Stimulated activated CD4-positive, alpha-beta T cell treated with anti-CD3 and anti-CD28 coated beads, Interleukin-12 subunit alpha, Interleukin-12 subunit beta, amount 100 ng/mL, for 24 hours (primary cell): ENCODE measurements around the gene SLC16A2.
A peak's percentile ranks its signal among the peaks of the same experiment; 100 is the strongest.

ENCODE experiments used
- DNase-seq, 2 experiments: peaks; one replicate each; pipeline ENCODE4 v3.0.0-alpha.2; 2020; ENCODE audit warnings: low read depth in 2 of 2

Gene SLC16A2

GRCh38 chrX:74421036-74421739, at the start of gene SLC16A2:
Gene SLC16A2 (plus strand): TSS chrX:74421493. CDS start chrX:74421638, 145 bp downstream.
- DNase-seq: peak in 1 of 2 experiments; percentile 17

DNA sequence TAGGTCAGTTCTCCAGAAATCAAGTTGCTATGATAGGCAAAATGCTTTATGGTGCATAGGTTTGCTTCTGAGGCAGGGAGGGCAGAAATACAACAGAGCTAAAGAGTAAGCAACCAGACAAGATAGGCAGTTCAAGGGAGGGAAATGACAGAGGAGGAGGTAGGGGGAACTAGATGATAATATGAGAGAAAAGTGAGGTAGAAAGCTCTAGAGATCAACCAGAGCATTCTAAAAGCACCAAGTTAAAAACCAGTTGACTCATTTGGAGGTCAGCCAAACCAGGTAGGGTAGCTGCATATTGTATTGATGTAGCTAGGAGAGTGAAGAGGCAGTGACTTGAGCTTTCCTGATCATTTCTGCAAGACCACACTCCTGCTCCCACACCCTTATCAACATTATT, 49.0 kb upstream of the SLC16A2 start:
- DNase-seq: no peak

- DNase-seq: no peak
Measured at GRCh38 chrX:74377282-74377681, 44.0 kb upstream of the SLC16A2 start.

DNA sequence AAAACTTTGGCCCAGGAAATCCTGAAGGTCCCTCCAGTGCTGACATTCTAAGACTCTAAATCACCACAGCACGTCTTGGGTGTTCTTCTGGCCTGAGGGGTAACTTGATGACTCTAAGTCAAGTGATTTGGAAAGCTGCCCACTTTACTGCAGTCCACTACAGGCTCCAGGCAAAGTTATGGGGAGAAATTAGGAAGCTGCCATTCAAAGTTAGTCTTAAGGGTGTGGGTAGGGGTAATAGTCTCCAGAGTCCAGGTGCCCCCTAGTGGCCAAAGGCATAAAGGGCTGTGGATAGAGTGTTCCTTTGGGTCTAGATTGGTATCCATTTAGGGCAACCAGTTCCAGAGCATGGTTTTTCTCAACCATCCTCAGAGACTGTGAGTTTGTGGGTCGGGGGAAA, 38.7 kb upstream of the SLC16A2 start:
- peak; percentile 17 to 41 for DNase-seq

- no peak for DNase-seq
Measured at GRCh38 chrX:74383611-74384010, 37.7 kb upstream of the SLC16A2 start.

GRCh38 chrX:74389016-74389722, 32.1 kb upstream of the SLC16A2 start:
- DNase-seq: no peak

DNA sequence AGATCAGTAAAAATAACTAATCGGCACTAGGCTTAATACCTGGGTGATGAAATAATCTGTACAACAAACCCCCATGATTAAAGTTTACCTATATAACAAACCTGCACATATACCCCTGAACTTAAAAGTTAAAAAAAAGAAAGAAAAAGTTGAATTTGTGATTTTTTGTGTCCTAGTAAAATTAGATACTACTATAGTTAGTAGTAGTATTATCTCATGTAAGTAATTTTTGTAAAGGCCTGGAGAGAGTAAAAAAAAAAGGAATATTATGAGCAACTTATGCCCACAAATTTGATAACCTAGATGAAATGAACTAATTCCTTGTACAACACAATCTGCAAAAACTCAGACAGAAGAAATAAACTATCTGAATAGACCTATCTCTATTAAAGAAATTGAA, 25.7 kb upstream of the SLC16A2 start:
- no peak for DNase-seq

- no peak for DNase-seq
Measured at GRCh38 chrX:74405973-74406489, 15.3 kb upstream of the SLC16A2 start.

DNA sequence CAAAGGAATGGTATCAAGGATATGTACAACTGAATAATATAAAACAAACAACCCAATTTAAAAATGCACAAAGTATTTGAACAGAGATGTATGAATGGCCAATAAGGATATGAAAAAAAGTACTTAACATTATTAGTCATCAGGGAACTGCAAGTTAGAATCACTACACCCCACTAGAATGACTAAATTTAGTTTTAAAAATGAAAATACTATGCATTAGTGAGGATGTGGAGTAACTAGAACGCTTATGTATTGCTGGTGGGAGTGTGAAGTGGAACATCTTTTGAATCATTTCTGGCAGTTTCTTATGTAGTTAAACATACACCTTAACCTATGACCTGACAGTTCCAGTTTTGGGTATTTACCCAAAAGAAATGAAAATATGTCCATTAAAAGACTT, 13.0 kb upstream of the SLC16A2 start:
- DNase-seq: no peak

GRCh38 chrX:74419864-74420195, 1.5 kb upstream of the SLC16A2 start:
- no peak for DNase-seq

DNA sequence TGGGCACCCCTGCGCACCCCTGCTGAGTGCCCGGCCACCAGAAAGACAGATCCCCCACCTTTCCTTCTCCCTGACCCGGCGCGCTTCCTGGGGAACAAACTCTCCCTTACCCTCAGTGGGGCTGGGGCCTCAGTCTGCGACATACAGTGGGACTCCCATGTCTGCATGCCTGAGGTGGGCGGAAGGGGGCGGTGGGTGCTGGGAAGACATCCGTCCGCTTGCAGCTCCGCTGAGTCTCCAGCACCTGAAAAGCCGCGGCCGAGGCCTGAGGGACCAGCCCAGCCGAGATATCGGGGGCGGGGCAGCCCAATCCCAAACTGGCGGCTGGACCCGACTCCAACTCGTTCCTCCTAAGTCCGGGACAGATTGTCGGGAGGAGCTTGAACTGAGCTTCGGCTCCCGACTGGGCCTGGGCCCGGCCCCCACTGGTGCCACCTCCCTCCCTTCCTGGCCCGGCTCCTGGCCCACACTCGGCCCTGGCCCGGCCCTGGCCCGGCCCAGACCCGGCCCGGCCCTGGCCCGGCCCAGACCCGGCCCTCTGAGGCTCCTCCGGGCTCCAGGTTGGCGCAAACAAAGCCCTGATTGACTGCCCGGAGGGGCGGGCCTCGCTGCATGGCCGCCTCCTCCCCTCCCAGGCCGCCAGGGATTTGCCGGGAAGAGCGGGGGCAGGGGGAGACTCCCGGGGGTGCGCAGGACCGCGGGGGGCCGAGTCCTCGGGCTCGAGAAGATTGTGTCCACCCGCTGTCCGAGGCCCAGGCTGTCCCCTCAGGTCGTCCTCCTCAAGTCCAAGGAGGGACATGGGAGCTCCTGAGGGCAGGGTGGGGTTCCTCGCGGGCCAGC, 877 bp upstream of the SLC16A2 start:
- no peak for DNase-seq

DNA sequence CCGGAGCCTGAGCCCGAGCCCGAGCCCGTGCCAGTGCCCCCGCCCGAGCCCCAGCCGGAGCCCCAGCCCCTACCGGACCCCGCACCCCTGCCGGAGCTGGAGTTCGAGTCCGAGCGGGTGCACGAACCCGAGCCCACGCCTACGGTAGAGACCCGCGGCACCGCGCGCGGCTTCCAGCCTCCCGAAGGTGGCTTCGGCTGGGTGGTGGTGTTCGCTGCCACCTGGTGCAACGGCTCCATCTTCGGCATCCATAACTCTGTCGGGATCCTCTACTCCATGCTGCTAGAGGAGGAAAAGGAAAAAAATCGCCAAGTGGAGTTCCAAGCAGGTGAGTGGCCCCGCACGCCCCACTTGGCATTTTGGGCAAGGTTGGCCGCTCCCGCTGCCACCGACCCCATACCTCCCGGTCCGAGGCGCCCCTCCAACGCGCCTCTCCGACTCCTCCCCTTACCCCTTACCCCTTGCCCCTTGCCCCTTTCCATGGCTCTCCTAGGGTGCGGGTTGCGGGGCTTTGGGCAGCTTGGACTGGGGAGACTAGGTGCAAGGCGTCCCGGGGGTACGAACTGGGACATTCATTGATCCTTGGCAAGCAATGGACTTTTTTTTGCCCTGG, 553 bp downstream of the SLC16A2 start:
- no peak for DNase-seq

DNA sequence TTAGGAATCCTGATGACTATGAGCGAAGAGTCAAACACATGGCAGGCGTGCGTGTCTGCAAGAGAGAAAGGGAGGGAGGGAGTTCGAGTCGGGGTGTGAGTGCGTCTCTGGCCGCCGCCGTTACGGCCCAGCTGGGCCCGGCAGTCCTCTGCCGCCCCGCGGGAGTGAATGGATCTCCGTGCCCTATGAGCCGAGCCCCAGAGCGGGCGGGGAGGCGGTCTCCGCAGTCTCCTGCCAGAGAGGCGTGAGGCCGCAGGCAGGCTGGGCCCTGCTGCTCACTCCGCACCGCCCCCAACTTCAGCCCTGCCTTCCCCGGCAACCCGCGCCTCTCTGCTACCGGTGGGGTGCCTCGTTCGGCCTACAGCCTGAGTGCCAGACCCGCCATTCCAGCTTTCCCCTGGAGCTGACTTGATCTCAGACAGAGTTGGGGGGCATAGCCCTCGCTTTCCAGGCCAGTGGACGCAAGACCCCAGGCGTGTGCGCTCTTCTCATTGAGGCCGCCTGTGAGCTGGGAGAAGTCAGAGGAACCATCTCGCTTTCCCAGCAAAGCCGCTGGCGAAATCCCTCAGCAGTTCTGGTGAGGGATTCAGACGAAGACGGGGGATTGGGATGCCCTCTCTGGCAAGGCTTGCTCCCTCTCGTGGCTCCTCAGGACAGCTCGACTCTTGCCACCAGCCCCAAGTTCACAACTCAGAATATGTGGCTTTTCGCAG, 1.4 kb downstream of the SLC16A2 start:
- no peak for DNase-seq

DNA sequence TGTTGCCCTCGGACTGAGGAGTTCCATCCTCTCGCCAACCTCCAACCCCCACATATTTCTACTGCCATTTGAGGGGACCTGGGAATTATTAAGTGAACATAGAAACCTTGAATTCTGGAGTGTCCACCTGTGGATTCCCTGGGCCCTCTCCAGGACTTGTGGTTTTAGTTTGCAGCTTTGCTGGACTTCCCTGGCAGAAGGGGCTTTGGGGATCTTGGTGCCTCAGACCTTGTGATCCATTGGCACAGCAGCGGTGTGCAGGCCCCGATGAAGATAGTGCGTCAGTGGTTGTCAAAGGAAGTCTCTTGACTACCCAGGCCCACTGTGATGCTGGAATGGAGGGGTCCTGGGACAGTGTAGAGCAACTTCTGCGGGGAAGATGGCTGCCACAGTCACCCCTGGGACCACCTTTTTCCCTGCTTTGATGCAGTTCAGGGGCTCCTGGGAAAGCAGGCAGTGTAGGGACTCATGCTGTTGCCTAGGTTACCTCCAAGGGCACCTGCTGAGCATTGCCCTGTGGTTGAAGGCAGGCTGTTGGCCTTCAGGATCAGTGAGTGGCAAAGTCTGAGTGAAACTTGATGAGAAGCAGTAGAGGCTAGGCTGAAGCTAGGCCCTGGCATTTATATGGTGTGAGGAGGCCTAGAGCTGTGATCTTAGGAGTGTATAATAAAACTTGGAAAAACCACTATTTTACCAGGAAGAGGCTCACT, 2.2 kb downstream of the SLC16A2 start:
- no peak for DNase-seq

DNA sequence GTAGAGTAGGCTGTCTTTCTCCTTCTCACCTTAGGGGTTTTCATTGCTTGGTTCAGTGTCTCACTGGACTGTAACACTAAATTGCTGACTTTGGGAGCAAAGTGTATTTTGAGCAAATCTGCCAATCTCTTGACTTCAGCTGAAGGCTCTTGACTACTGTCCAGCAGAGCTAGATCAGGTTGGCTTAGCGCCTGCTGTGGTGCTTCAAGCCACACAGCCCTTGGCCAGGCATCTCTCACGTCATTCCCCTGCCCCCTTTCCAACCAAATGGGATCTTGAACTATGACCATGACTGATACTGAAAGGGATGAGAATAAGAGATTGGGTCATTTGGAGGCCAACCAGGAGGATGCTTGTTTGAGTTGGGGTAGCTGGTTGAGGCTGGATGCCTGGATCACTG, 4.8 kb downstream of the SLC16A2 start:
- no peak for DNase-seq

- DNase-seq: no peak
Measured at GRCh38 chrX:74426615-74427014, 5.3 kb downstream of the SLC16A2 start.

DNA sequence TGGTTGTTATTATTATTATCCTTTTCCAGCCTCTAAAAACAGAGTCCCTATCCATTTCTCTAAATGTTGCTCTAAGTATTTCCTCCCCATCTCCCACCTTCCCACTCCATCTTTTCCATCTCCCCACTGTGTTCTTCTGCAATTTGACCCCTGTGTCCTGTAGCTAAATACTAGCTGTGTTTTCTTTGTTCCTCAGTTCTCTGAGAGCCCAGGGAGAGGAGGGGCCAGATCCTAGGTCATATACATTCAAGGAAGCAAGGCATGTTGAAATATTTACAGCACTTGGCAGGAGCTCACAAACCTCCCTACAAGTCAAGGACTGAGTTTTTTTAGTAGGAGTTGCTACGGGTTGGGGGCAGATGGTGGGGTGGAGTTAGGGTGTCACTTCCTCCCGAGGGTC, 10.5 kb downstream of the SLC16A2 start:
- no peak for DNase-seq

- no peak for DNase-seq
Measured at GRCh38 chrX:74434336-74434735, 13.0 kb downstream of the SLC16A2 start.

GRCh38 chrX:74437530-74437929, 16.2 kb downstream of the SLC16A2 start:
- no peak for DNase-seq

DNA sequence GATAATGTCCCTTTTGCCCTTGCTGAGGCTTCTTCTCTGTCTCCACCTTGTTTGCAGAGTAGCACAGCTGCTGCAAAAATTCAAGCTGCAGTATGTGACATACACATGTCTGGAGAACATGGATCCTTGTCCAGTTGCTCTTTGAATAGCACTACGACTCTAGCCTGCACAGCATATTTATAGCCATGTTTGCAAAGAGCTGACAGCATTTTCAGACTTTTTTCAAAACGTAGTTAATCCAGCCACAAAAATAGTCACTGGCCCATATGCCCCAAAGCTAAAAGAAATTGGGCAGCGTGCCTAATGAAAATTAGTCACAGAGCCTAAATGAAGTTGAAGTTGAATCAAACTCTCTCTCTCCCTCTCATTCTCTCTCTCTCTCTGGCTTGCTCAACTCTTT, 17.5 kb downstream of the SLC16A2 start:
- no peak for DNase-seq

- no peak for DNase-seq
Measured at GRCh38 chrX:74445099-74445498, 23.8 kb downstream of the SLC16A2 start.
